ENCODE measurements around the gene ARVCF.

DNA sequence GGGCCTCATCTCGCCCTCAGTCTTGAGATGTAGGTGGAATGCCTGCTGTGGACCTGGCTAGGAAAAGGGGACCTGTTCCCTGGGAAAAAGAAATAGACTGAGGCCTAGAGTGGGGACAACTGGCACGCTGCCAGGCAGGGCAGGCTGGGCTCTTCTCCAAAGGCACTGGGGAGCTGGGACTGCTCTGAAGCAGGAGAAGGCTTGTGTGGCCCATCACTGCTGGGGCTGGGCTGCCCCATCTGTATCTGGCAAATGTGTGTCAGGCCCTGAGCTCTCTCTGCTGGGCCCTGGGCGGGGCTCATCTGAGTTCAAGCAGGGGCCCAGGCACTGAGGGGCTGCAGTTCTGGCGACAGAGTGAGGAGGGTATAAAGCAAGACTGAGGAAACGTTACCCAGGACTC lies 32.9 kb downstream of the ARVCF start:
- TF ChIP-seq EZH2 (IDR thresholded peaks at IDR 0.05; ENCODE audit: insufficient read depth, poor library complexity, severe bottlenecking): no peak
- TF ChIP-seq EZH2phosphoT487 (IDR thresholded peaks at IDR 0.05; ENCODE audit: insufficient read depth, low read depth): no peak
